NCI-H524 (cell line): ENCODE results near the gene MAB21L4.

Experiments
- DNase-seq, 2 experiments: peaks; one replicate each; lab custom pipeline; 2025; lab: John Stamatoyannopoulos, UW

Gene MAB21L4

GRCh38 chr2:240925191-240925567 lies 29.2 kb upstream of the MAB21L4 start:
- no peak for DNase-seq

- no peak for DNase-seq
Measured at GRCh38 chr2:240922982-240923537, 27.1 kb upstream of the MAB21L4 start.

- DNase-seq: no peak
Measured at GRCh38 chr2:240922245-240922981, 26.5 kb upstream of the MAB21L4 start.

DNA sequence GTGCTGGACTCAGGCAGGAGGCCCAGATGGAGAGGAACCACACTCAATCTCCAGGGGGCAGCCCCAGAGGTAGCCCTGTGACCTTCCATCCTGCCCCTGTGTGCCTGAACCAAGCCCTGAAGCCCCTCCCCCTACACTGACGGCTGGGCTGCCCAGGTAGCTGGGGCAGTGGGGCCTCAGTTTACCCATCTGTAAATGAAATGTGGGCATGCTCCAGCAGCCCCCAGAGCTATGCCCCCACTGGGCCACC lies 26.0 kb upstream of the MAB21L4 start:
- DNase-seq: no peak

GRCh38 chr2:240921311-240921994 lies 25.5 kb upstream of the MAB21L4 start:
- DNase-seq: no peak

- no peak for DNase-seq
Measured at GRCh38 chr2:240920783-240921231, 24.9 kb upstream of the MAB21L4 start.

DNA sequence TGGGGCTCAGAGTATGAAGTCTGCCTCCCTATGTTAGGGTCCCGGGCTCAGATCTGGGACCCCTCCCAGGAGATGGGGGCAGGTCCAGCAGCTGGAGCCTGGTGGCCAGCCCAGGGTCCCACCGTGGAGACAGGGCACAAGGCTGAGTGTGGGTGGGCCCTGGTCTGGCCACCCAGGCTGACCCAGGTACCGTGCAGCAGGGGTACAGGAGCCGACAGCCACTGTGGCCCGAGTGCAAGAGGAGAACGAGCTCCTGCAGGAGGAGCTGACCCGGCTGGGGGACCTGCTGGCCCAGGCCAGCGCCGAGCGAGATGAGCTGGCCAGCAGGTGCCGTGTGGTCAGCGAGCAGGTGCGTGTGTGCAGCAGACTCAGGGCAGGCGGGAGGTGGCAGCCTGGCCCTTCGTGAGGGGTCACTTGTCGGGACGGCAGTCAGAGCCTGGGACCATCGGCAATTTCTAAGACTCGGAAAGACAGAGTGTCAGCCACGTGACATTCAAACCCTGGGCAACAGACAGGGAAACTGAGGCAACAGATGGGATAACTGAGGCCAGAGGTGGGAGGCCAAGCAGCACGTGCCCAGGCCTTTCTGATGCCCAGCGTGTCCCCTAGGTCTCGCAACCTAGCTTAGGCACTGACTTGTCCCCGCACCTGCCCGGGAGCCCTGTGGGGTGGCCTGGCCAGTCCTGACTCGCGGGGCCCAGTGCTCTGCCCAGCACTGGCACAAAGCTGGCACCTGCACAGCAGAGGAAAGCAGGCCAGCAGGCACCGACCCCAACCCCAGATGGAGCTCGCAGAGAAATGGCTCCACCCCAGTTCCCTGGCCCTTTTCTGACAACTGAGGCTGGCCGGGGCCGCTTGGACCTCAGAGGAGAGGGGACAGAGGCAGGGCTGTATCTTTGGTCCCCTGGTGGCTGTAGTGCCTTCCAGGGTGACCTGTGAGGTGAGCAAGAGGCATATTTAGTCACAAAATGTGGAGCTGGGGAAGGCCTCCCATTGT lies 24.1 kb upstream of the MAB21L4 start:
- DNase-seq: no peak

DNA sequence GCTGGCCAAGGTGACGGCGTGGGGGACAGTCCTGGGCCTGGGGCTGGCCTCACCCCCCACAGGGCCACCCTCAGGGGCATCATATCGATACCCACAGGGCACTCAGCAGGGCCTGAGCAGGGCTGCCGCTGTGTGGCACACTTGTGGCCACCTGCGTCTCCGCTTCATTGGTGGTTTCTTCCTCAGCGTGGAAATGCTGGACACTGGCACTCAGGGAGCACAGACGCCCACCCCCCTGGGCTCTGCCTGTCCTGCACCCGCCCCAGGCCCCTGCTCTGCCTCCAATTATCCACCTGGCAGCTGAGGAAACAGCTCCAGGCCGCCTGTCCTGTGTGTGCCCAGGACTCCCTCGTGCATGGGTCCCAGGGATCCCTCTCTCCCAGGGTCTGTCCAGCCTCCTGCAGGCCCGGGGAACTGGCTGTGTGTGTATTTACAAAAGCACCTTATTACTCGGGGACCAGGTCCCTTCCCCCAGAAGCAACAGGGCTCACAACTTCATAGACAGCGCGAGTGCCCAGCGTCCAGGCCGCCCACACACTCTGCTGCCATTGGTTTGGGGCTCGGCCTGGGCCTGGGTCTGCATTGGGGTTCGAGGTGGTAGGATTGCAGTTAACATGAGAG lies 23.3 kb upstream of the MAB21L4 start:
- no peak for DNase-seq

GRCh38 chr2:240918258-240919091 lies 22.5 kb upstream of the MAB21L4 start:
- DNase-seq: no peak

GRCh38 chr2:240917684-240918257 lies 21.8 kb upstream of the MAB21L4 start:
- DNase-seq: peak in 1 of 2 experiments; percentile 18

DNA sequence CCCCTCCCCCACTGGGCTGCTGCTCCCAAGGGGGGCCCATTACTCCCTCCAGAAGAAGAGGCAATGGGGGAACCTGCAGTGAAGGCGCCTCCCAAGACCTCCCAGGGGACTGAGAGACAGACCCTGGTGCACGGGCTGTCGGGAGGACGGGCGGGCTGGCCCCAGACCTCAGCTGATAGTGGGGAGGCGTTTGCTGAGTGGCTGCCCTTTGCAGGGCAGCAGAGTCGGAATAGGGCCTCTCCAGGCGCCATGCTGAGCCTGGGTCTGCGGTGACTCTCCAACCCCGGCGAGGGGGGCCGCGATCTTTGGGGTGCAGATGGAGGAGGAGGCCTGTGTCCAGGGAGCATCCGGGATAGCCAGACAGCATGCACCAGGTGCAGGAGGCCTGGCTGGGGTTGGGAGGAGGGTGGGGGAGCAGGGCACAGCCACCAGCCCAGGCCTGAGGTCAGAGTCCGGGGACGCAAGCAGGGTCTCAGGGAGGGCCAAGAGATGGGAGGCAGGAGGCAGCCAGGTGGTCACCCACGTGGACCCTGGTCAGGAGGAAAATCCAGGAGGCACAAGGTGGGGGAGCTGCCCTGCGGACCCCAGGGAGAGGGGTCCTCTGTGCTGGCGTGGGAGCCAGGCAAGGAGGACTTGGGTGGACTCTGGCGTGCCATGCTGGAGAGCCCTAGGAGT lies 21.2 kb upstream of the MAB21L4 start:
- no peak for DNase-seq

GRCh38 chr2:240916571-240917008 lies 20.6 kb upstream of the MAB21L4 start:
- DNase-seq: peak in 1 of 2 experiments; percentile 48

- no peak for DNase-seq
Measured at GRCh38 chr2:240915526-240916341, 19.8 kb upstream of the MAB21L4 start.

GRCh38 chr2:240914645-240915525 lies 18.9 kb upstream of the MAB21L4 start:
- DNase-seq: no peak

DNA sequence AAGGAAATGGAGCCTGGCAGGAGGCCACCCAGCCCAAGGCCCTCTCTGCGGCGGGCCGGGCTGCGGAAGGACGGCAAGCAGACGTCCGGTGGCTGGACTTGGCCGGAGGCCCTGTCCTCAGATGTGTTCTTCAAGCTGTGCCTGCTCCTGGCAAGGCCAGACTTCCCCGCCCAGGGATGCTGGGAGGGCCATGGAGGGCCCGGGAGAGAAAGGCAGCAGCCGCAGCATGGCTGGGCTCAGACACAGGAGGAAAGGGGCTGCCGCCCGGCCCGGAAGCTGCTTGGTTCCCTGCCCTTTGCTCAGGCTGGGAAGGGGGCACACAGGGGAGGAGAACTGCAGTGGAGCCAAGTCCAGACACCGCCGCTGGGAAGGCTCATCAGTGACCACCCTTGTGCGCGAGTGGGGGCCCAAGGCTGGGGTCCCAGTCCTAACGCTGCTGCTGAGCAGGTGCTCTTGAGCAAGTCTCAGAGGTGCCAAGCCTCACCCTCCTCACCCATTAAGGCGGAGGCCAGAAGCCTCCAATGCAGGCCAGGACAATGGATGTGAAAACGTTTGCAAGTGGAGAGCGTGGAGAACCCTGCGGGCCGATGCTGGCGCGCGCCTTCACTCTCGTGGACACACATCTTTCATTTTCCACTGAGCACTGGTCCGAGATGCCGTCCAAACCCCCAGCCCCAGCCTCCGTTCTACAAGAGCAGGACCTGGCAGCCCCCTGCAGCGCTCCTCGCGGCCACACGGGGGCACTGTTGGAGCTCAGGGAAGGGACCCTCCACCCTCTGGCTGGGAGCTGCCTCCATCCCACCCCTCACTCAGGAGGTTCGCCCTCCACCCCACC lies 18.1 kb upstream of the MAB21L4 start:
- peak; percentile 24 to 50 for DNase-seq

- DNase-seq: no peak
Measured at GRCh38 chr2:240912878-240913809, 17.2 kb upstream of the MAB21L4 start.
